Left colon (tissue), 2 donors: ENCODE data around the gene PCNX1. TPM values are rescaled to one million over a fixed set of nuclear protein-coding genes. Genes with fewer than 3 reads are reported as not detected.
A peak's percentile ranks its signal among the peaks of the same experiment; 100 is the strongest.
"Not testable (repeated sequence)": the region's sequence is repeated elsewhere in the genome, so short reads cannot be mapped to it uniquely, and the experiment has no call there.

Experiments
- ATAC-seq: fragments of 200-7000 bp; cut with Tn5 transposase; one replicate; pipeline ENCODE4 v1.9.1; 2020; ENCODE audit warnings: mild to moderate bottlenecking, moderate library complexity
- DNase-seq, 2 donors: peaks; one replicate each; pipeline ENCODE4 v3.0.0-alpha.2; 2020
- intact Hi-C, 2 donors: fragments of 100-400 bp; cut with DNase I in 1 of 2; cut with micrococcal nuclease in 1 of 2; formaldehyde crosslinking; loops; one replicate each; pipeline versions ENCODE4 v1.11.2 to v1.14.0; 2022; cut with DNase I, micrococcal nuclease
- total RNA-seq, 2 donors: library from RNA; stranded (reverse); fragmentation: NEBNext Ultra II Directional; extraction: Animal tissue kit (Norgen Biotek cat#: 25700); gene quantifications; one replicate each; pipeline ENCODE4 v1.2.1, GENCODE V29; 2021
- donor health status: DM: no; HTN: no; CAD: no.
- donor health status: DM: yes; HTN: yes; CAD: no.

Gene PCNX1
- total RNA-seq, 2 donors from 2014 or later: 24.5 to 32.8 TPM

DNA sequence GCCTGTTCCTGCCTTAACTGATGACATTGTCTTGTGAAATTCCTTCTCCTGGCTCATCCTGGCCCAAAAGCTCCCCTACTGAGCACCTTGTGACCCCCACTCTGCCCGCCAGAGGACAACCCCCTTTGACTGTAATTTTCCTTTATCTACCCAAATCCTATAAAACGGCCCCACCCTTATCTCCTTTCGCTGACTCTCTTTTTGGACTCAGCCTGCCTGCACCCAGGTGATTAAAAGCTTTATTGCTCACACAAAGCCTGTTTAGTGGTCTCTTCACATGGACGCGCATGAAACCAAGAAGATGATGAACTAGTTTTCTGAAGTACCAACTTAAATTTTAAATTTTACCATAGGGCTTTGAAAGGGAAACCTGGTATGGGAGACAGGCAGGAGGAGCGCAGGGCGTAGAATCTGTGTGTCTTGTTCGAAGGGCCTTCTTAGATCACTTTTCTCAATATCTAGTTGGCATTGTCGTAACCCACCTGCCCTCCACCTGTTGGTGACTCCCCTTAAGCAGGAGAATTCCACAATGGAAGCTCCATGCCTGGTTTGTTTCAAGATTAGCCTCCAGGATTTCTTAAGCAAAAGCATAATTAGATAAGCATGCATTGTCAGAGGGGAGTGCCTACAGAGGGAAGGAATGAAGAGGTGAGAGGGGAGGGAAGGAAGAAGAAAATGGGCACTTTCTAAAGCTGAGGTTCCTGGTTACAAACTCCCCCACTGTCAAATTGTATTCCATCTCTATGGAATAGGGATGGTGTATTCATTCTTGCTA is 222.6 kb downstream of the PCNX1 start:
- intact Hi-C loops: loop anchor here in 1 of 2 donors (10.0 kb wide), 1 partner anchor 625 kb away; no protein-coding TSS in a partner anchor
- not testable (repeated sequence) for DNase-seq, ATAC-seq

DNA sequence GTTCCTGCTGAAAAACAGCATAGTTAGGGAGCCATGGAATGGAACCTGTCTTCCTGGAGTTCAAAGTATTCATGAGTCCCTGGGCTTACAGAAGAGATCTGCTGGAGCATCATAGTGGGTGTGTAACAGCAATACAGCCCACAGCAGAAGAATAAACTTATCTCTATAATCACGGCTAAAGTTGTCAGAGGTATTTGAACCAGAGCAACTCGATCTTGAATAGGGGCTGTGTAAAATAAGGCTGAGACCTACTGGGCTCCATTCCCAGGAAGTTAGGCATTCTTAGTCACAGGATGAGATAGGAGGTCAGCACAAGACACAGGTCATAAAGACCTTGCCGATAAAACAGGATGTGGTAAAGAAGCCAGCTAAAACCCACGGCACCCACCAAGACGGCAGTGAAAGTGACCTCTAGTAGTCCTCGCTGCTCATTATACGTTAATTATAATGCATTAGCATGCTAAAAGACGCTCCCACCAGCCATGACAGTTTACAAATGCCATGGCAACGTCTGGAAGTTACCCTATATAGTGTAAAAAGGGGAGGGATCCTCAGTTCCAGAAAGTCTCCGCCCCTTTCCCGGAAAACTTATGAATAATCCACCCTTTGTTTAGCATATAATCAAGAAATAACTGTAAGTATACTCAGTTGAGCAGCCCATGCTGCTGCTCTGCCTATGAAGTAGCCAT is 223.4 kb downstream of the PCNX1 start:
- peak; percentile 36 for ATAC-seq
- intact Hi-C loops: loop anchor here in 1 of 2 donors (10.0 kb wide), 1 partner anchor 624 kb away; no protein-coding TSS in a partner anchor
- DNase-seq: no peak

DNA sequence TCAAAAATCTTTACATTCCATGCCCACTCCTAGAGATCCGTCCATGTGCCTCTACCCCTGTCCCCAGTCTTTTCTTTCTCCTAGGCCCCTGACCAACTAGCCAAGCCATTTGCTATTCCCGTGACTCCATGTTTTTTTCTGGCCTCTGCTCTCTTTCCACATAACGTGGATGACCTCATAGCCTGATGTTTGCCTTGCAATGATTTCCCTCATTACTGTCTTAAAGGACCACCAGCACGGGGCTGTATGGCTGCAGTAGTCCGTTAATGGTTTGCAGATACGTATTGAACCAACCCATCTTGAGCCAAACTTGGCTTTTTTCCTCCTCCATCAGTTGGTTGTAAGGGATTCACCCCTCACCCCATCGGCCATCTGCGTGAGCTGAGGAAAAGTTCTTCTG is 226.0 kb downstream of the PCNX1 start:
- intact Hi-C loops: loop anchor here in 1 of 2 donors (10.0 kb wide), 1 partner anchor 622 kb away; no protein-coding TSS in a partner anchor
- no peak for DNase-seq
- no peak for ATAC-seq

DNA sequence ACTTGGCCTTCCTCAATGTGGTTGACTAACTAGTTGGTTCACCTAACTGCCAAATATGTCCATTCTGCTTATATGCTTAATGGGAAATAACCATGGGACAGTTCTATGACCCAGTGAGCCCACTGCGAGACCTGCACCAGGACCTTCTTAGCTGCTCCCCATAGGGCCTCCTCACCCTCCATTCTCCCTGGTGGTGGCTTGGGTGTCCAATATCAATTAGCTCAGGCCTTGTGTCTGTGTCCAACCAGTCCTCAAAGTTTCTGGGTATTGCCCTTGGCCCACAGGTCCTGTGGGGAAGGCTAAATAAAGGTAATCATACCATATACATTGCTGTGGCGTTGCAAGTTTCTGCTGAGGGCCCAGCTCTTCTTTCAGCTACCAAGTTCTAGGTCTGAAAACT is 228.2 kb downstream of the PCNX1 start:
- no peak for DNase-seq
- intact Hi-C loops: loop anchor here (5.0 to 10.0 kb wide), 2 partner anchors 617 to 619 kb away; no protein-coding TSS in a partner anchor
- ATAC-seq: no peak

DNA sequence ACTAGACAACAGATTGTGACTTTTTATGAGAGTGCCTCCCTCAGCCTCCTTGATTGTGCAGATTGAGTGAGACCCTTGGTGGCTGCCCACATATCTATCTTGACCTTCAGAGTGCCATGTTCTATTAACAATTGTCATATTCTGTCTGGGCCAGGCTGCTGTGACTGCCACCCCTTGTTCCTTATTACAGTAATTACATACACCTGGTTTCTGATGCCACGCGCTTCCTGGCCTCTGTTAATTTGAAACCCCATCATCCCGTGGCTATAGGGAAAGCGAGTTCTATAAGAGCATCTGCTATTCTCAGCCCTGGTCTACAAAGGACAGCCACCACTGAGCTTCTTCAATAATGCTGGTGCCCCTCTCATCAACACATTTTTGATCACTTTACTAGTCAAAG is 228.7 kb downstream of the PCNX1 start:
- no peak for DNase-seq
- peak; percentile 55 for ATAC-seq
- intact Hi-C loops: loop anchor here (5.0 to 10.0 kb wide), 2 partner anchors 616 to 619 kb away; no protein-coding TSS in a partner anchor

DNA sequence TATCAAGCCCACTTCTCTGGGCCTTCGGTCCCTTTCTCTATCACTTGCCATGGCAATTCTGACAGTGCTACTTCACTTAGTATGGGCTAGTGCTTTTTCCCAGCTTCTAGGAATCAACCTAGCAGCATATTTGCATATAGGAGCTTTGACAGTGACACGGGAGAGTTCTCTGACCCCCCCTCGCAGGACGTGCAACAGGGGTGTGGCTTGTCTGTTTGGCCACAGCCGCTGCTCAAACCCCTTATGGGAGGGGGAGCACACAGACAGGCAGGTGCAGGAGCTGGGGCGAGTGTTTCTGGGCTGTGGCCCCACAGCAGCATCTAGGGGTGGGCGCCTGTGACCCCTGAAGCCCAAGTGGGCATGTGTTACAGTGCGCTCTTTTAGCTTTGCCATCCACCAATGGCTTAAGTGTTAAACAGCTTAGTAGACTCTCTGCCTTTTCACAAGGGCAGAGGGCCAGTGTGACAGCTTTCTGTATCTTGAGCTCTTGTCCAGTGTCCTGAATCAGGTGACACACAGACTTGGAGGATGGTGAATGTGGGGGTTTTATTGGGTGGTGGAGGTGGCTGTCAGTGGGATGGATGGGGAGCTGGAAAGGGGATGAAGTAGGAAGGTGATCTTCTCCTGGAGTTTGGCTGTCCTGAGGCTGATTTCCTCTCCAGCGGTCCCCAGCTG is 229.3 kb downstream of the PCNX1 start:
- intact Hi-C loops: loop anchor here (5.0 to 10.0 kb wide), 2 partner anchors 616 to 618 kb away; no protein-coding TSS in a partner anchor
- no peak for DNase-seq
- ATAC-seq: no peak

DNA sequence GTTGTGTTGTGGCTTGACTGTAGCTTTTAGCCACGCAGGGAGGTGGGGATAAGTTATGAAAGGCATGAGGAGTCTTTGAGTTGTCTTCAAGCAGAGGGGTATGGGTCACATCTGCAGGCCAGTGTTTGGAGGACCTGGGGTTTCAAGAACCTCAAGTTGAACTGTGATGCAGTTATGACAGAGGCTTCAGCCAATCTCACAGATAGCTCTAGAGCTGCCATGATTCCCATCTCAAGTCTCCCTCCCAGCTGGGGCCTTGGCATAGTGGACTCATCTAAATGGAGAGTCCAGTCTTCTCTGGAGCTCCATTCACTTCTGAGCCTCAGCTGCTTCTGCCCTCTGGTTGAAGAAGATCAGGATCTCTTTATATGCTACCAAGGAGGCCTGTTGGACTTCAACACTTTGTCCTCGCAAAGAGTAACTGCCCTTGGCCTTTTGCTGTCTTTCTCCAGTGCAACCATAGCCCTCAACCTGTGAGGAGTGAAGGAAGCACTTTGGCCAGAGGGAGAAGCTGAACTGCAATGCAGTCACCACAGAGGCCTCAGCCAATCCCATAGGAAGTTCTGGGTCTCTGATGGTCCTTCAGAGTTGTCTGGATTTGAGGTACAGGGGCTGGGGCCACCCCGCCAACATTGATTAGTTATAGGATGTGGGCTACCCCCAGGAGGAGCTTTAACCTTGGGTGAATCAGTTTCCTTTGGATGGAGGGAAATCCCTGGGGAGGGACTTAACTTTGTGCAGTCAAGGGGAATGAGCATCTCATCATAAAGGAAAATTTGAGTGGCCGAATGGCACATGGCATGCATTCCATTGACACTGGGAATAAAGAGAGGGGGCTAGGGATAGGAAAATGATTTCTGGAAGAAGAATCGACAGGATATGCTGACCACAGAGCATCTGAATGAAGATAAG is 230.5 kb downstream of the PCNX1 start:
- DNase-seq (no peak), ATAC-seq (no peak)
- intact Hi-C loops: loop anchor here (5.0 to 10.0 kb wide), 2 partner anchors 615 to 617 kb away; no protein-coding TSS in a partner anchor

DNA sequence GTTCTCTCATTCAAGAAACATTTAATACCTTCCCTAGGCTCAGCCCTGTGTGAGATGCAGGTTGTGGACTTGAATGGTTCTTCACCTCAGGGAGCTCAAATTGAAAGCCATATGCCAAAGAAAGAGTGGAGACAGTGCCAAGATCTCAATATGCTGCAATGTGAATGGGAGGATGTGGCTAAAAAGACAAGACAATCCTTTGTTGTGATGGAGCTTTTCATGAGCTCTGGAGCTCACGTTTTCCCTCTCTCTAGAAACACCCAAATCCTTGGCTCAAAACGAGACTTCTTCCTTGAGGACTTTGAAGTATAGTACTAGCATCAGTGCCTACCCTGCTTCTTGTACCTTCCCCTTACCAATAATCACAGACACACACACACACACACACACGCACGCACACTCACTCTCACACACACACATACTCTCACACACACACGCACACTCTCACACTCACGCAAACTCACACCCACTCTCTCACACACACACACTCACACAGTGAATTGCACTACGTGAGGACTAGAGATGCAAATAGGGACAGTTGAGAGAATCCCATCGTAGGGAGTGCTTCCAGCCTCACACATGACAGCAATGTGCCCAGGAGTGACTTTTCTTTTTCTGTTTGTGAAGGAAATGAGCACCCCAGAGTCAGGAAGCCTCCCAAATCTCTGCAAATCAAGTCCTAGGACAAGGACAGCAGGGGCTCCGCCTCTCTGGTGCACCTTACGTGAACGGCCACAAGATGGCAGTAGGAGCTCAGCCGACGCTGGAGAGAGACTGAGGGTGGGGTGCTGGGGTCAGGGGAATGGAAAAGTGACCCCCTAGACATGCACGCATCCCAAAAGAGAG is 231.4 kb downstream of the PCNX1 start:
- intact Hi-C loops: loop anchor here (5.0 to 10.0 kb wide), 2 partner anchors 614 to 616 kb away; no protein-coding TSS in a partner anchor
- peak; percentile 84 for ATAC-seq
- DNase-seq: peak in 1 of 2 donors; percentile 66

DNA sequence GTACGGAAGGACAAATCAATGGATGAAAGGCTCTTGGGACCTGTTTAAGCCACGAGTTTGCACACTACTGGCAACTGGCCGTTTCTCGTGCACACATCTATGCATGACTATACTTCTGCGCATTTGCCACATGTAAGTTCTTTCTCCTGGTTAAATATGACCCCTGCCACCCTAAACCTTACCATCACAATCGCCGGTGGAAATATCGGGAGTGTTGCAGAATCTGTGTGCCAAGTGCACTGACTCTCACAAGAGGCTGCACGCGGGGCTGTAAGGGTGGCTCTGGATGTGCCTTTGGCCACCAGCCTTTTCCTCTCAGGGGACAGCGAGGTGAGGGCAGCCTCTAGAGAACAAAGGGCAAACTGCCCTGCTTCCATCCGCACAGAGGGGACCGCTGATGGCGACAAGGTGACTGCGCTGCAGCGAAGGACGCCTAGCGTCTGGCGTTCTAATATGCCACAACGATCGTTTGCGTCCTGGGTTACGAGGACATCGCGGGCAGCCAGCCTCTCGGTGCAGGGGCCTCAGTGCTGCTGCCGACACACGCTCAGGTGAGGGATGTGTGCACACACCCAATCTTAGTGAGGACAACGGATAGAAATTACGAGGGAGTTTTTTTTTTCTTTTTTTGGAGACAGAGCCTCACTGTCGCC is 232.2 kb downstream of the PCNX1 start:
- ATAC-seq: peak; percentile 54
- no peak for DNase-seq

DNA sequence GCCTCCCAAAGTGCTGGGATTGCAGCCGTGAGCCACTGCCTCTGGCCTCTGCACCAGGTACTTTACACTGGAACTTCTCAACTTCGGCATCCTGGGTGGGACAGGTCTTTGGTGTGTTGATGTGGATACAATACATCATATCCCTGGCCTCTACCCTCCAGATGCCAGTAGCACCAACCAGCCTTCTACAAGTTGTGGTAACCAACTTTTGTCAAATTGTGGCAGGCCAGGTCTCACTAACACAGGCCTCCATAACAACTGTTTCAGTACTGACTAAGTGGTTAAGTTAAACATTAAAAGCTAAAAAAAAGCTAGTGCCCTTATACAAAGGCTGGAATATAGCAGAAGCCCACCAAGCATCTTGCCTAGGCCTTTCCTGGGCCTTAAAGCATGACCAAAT is 232.9 kb downstream of the PCNX1 start:
- ATAC-seq (no peak), DNase-seq (no peak)
- intact Hi-C loops: no loop called here

More for the DNA sequence above, 232.2 kb downstream of the PCNX1 start:
- intact Hi-C loops: loop anchor here (5.0 to 10.0 kb wide), 2 partner anchors 613 to 615 kb away; no protein-coding TSS in a partner anchor

DNA sequence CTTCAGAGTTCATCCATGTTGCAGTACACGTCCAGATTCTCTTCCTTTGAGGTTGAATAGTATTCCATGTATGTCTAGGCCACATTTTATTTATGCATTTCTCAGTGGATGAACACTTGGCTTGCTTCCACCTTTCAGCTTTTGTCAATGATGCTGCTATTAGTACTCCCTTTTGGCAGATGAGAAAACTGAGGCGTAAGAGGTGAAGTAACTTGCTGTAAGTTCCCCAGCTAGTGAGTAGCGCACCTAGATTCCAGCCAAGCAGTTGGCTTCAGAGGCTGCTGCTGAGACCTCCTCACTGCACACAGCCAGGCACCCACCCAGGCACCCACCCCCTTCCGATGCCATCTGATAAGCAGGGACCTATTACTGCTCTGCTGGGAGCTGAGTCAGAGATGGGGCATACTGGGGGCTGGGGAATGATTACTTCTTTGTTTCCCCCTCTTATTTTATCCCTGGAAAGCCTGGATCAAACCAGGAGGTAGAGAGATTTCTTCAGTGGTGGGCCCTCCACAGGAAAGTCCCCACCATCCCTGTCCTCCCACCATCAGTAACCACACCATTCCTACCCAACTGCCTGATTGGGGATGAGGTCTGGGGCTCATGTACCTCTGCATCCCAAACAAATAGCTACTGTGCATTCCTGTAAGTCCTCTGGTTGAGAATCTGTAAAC is 234.6 kb downstream of the PCNX1 start:
- no peak for DNase-seq
- intact Hi-C loops: no loop called here
- ATAC-seq: no peak

DNA sequence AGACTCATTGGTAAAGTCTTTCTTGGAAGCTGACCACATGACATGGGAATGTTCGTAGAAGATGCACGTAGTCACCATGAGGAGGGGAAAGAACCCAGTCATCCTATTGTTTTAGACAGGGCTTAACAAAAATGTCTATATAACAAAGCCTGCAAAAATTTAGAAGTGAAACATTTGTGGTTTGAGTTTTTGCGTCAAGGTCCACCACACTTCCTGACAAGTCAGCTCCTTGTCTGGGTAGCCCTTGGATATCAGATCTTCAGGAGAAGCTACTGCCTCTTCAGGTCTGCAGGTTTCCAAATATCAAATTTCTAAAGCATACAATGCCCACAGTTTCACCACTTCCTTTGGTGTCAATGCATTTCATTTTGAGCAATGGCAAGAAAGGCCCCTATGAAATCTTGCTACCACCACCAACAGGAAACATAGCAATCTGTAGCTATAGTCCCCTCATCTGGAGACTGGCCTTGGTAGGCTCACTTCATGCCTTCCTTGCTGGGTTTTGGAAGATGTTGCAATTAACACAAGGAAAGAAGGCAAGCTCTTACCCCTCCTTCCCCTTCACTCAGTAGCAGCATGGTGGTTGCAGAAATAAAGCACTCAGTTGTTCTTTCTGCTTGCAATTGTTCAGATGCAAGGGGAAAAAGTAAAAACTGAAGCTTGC is 235.2 kb downstream of the PCNX1 start:
- DNase-seq (no peak), ATAC-seq (no peak)
- intact Hi-C loops: no loop called here

DNA sequence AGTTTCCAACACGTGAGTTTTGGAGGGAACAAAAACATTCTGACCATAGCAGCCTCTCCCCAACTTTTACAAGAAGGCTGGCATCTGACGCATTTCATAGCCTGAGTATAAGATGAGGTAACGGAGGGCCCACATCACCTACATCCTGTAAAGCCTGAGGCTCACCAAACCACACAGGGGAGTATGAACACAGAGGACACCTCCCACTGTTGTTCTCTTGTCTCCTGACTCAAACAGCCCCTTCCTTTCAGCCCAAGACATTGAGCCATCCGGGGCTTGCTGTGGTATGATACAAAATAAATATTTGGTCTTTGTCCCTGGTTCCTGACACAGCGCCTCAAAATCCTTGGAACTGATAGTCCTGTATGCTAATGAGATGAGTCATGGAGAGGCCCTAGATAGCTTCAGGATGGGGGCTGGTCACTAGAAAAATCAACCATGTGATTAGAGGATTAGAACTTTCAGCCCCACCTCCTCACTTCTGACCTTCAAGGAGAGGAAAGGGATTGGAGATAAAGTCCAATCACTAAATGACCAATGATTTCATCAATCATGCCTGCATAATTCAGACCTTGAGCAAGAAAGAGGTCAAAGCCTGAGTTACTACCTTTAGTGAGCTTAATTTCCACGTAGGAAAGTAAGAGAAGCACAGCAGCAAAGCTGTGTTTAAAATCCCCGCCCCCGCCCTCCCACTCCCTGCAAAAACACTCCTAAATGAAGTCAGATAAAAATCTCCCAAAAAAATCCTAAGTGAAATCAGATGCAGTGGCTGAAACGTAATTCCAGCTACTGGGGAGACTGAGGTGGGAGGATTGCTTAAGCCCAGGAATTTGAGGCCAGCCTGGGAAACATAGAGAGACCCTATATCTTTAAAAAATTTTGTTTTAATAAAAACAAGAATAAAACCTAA is 236.4 kb downstream of the PCNX1 start:
- DNase-seq: no peak

DNA sequence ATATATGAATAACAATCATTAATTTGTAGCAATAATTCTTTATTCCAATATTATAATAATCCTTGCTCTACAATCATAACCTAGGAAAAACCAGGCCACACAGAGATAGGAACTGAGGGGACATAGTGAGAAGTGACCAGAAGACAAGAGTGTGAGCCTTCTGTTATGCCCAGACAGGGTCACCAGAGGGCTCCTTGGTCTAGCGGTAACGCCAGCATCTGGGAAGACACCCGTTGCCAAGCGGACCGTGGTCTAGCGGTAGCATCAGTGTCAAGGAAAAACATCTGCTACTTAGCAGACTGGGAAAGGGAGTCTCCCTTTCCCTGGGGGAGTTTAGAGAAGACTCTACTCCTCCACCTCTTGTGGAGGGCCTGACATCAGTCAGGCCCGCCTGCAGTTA is 240.1 kb downstream of the PCNX1 start:
- ATAC-seq, intact Hi-C loops, DNase-seq: not testable (repeated sequence)

More for the DNA sequence above, 236.4 kb downstream of the PCNX1 start:
- intact Hi-C loops: no loop called here
- ATAC-seq: peak; percentile 30

DNA sequence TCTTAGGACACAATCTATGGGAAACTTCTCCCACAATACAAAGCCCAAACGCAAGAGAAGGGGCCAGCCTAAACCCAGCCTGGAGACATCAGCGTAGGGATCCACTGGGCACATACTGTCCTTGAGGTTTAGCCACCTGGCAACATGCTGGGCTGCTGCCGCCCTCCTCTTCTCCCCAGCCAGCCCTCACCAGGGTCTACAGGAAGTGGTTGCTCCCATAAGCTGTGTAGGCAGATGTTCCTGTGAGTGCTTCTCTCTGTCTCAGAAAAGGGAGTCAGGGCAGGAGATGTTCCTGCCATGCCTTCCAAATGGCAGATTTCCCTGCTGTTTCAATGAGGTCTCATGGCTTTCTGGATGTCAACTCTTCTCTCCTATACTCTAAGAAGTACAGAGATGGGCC is 241.4 kb downstream of the PCNX1 start:
- intact Hi-C loops: no loop called here
- no peak for DNase-seq
- ATAC-seq: no peak
